GM13976 (cell line): ENCODE data around the gene RRAS2.

Source experiments
- DNase-seq: peaks from one replicate; pipeline ENCODE4 v3.0.0; 2012; ENCODE audit warnings: low spot score
- in situ Hi-C: fragments of 300-500 bp; cut with MboI; formaldehyde crosslinking; loops from one replicate; pipeline ENCODE4 v1.12.0; 2022; ENCODE audit warnings: low sequenced_read_pairs, mixed read lengths, inconsistent platforms; ENCODE audit not compliant: unreplicated experiment
- TF ChIP-seq, protein P1 (sequence below): IDR thresholded peaks from 2 replicates; pipeline ENCODE4 v1.5.1; 2012; ENCODE audit warnings: borderline replicate concordance, mild to moderate bottlenecking; ENCODE audit not compliant: insufficient read depth; ENCODE audit errors: extremely low read depth, missing control alignments, control extremely low read depth

RRAS2 gene

DNA sequence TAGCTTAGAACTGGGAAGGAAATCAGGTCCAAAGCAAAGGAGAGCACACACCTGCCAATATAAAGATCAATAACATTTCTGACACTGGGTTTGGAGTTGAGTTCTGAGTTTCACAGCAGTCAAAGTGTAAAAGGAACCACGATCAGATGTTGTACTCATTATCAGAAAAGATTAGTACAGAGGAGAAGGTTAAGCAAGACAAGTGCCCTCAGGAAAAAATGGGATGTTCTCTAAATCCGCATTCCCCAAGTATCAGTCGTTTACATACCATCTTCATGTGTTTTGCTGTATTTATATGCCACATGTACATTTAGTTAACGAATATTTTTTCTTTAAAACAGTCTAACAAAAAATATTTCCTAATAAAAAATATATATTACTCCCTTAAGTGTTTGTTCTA is 23.0 kb upstream of the RRAS2 start:
- in situ Hi-C loops = no loop called here
- TF ChIP-seq, protein P1, sequence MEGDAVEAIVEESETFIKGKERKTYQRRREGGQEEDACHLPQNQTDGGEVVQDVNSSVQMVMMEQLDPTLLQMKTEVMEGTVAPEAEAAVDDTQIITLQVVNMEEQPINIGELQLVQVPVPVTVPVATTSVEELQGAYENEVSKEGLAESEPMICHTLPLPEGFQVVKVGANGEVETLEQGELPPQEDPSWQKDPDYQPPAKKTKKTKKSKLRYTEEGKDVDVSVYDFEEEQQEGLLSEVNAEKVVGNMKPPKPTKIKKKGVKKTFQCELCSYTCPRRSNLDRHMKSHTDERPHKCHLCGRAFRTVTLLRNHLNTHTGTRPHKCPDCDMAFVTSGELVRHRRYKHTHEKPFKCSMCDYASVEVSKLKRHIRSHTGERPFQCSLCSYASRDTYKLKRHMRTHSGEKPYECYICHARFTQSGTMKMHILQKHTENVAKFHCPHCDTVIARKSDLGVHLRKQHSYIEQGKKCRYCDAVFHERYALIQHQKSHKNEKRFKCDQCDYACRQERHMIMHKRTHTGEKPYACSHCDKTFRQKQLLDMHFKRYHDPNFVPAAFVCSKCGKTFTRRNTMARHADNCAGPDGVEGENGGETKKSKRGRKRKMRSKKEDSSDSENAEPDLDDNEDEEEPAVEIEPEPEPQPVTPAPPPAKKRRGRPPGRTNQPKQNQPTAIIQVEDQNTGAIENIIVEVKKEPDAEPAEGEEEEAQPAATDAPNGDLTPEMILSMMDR = no peak
- DNase-seq = no peak

GRCh38 chr11:14380947-14381561 is 22.1 kb upstream of the RRAS2 start:
- DNase-seq = peak; percentile 64
- in situ Hi-C loops = no loop called here
- TF ChIP-seq, protein P1 = no peak

- TF ChIP-seq, protein P1 = no peak
- DNase-seq = no peak
- in situ Hi-C loops = no loop called here
These were observed 21.3 kb upstream of the RRAS2 start for GRCh38 chr11:14380125-14380936.

DNA sequence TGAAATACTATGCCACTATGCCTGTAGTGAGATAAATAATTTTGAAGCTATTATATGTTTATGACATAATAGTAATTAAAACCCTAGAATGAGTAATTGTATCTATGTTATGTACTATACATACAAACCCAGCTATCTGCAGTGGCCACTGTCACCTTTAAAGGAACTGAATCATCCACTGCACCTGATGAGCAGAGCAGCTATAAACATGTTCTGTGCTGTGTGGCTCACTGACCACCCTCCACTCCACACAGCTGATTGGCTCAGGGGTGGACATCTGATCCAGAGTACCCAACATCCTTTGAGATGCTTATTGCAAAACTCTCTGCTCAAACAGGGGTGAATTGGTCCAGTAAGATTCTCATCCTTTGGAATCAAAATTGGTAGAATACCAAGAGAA is 19.2 kb upstream of the RRAS2 start:
- in situ Hi-C loops = no loop called here
- no peak for DNase-seq
- TF ChIP-seq, protein P1 = no peak

DNA sequence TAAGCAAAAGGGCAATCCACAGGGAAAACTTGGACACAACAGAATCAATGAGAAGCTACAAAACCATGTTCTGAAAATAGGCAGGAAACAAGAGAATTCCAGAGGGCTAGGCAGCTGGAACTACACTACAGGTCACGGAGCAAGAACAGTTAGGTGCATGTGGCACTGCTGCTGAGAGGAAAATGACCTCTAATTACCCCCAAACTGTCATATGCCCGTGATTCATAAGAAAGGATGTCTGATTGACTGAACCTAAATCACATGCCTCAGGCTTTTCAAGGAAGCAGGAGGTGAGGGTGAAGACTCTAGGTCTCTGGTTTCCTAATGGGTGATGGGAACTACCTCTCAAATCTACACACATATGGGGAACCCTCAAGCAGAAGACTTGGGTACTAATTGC is 17.9 kb upstream of the RRAS2 start:
- TF ChIP-seq, protein P1 = no peak
- in situ Hi-C loops = no loop called here
- DNase-seq = no peak

DNA sequence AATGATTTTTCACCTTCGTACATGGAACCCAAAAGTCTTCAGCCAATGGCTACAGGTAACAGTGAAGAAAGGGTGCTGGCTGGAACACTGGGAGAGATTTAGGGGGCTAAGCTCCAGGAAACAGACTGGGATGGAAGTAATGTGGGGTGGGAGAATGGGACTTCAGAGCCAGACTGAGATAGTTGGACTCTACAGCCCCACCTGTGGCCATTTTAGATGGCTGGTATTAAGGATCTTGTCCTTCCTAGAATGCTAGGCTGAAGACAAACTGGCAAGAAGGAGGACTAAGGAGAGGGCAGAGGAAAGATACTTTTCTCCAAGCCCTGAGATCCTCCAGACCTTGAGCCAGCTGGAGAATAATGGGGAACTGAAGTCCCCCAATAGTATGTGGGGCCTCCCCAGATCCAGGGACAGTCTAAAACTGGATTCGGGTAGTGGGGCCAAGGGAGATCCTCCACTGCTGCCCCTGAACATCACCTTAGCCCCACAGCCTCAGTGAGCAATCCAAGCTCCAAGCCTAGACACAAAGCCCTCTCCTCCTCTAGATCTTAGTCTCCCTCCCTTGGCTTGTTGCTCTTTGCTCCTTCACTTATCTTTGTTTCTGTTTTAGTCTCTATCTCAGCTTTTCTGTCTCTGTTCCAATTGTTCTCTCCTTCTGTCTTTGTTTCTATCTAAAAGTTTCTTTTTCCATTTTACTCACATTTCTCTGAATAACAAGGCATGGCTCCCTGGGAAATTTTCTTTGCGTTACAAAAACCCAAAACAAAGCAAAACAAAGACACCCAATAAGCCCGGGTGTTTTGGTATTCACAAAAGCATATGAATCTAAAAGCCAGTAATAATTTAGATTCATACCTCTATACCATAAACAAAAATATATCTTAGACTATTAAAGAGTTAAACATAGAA is 16.2 kb upstream of the RRAS2 start:
- in situ Hi-C loops = no loop called here
- no peak for DNase-seq
- TF ChIP-seq, protein P1 = peak; percentile 20
